DND-41 (cell line): ENCODE measurements around the gene ARMC2.

Experiments
- EZH2 ChIP-seq: IDR thresholded peaks from 3 replicates; pipeline ENCODE4 v1.6.1; 2012; ENCODE audit warnings: borderline replicate concordance, low read depth, mild to moderate bottlenecking, moderate library complexity, low read length, inconsistent platforms; ENCODE audit not compliant: severe bottlenecking
- TF ChIP-seq, protein P1 (sequence below): IDR thresholded peaks from 2 replicates; pipeline ENCODE4 v1.5.1; 2012; ENCODE audit warnings: borderline replicate concordance, low read length, moderate library complexity, mild to moderate bottlenecking; ENCODE audit not compliant: poor library complexity, severe bottlenecking; ENCODE audit errors: extremely low read depth

DNA sequence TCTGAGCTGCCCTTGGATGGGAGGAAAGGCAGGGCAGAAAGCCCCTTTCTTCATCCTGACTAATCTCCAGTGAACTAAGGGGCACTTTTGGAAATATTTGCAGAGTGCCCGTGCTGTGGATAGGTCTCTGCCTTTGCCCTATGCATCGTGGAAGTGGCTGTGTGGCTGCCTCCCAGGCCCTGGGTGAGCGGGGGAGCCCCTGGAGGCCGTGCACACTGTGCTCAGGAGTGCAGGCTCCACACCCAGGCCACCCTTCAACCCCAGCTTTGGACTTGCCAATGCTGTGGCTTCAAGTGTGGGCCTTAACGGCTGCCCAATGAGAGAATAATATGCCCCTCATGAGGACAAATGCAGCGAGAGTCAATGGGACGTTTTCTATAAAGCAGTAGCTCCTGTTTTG lies 36.7 kb upstream of the ARMC2 start:
- TF ChIP-seq EZH2 = no peak
- TF ChIP-seq, protein P1, sequence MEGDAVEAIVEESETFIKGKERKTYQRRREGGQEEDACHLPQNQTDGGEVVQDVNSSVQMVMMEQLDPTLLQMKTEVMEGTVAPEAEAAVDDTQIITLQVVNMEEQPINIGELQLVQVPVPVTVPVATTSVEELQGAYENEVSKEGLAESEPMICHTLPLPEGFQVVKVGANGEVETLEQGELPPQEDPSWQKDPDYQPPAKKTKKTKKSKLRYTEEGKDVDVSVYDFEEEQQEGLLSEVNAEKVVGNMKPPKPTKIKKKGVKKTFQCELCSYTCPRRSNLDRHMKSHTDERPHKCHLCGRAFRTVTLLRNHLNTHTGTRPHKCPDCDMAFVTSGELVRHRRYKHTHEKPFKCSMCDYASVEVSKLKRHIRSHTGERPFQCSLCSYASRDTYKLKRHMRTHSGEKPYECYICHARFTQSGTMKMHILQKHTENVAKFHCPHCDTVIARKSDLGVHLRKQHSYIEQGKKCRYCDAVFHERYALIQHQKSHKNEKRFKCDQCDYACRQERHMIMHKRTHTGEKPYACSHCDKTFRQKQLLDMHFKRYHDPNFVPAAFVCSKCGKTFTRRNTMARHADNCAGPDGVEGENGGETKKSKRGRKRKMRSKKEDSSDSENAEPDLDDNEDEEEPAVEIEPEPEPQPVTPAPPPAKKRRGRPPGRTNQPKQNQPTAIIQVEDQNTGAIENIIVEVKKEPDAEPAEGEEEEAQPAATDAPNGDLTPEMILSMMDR = no peak
